DOHH2 (cell line): ENCODE results near the gene CELF1.

Experiments used
- EZH2phosphoT487 ChIP-seq: fragments of 200-600 bp; sonication (generic); IDR thresholded peaks from 2 replicates; pipeline ENCODE4 v1.6.1; 2017; ENCODE audit warnings: borderline replicate concordance, mild to moderate bottlenecking, antibody characterized with exemption, low read length, moderate library complexity, mixed read lengths
- TF ChIP-seq, protein P1 (sequence below): fragments of 200-600 bp; sonication (generic); IDR thresholded peaks from one replicate; pipeline ENCODE4 v1.5.1; 2014; ENCODE audit warnings: antibody characterized with exemption, mild to moderate bottlenecking, low read depth, low read length; ENCODE audit not compliant: poor library complexity, severe bottlenecking

DNA sequence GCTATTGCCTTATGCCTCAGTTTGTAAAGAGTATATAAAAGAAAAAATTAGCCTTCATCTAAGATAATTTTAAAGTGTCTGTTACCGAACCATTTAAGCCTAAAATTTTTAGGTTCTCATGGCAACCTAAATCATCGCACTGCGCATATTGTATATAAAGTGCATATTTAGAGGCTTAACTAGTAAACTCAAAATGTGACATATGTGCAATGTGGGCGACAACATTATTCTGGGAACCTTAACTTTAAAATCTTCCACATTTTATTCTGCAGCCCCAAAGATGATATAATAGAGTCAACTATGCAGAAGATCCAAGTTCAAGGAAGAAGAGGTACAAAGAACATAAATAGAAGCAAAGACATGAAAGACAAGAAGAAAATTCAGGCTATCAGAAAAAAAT is 23.0 kb downstream of the CELF1 start:
- TF ChIP-seq, protein P1, sequence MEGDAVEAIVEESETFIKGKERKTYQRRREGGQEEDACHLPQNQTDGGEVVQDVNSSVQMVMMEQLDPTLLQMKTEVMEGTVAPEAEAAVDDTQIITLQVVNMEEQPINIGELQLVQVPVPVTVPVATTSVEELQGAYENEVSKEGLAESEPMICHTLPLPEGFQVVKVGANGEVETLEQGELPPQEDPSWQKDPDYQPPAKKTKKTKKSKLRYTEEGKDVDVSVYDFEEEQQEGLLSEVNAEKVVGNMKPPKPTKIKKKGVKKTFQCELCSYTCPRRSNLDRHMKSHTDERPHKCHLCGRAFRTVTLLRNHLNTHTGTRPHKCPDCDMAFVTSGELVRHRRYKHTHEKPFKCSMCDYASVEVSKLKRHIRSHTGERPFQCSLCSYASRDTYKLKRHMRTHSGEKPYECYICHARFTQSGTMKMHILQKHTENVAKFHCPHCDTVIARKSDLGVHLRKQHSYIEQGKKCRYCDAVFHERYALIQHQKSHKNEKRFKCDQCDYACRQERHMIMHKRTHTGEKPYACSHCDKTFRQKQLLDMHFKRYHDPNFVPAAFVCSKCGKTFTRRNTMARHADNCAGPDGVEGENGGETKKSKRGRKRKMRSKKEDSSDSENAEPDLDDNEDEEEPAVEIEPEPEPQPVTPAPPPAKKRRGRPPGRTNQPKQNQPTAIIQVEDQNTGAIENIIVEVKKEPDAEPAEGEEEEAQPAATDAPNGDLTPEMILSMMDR, result no peak
- TF ChIP-seq EZH2phosphoT487, result no peak
